Measurements from ENCODE around the gene DENND5A. TPM values are rescaled to one million over a fixed set of nuclear protein-coding genes. Genes with fewer than 3 reads are reported as not detected.
A peak's percentile ranks its signal among the peaks of the same experiment; 100 is the strongest.

The DENND5A gene
- total and polyA plus RNA-seq, 5 donors from 2014 or later: 2.2 to 44.3 (median 3.8) TPM

- Mint-ChIP-seq H3K4me3 (no peak overlapping the region), H3K27ac (no peak overlapping the region), H3K9me3 (peaks cover 0 to 3% (median 0%) of the 10 kb centered on the region in 7 donors), H3K27me3 (peaks cover 30% of the 10 kb centered on the region), H3K4me1 (peaks cover 0 to 4% (median 0%) of the 10 kb centered on the region in 4 donors), H3K36me3 (no peaks in the 10 kb centered on the region)
- Histone ChIP-seq H3K9me3 (ENCODE audit: control insufficient read depth in 2 of 2, low read length in 2 of 2) (no peaks in the 10 kb centered on the region), H3K4me1 (ENCODE audit: control insufficient read depth, insufficient read depth, low read length, poor library complexity, severe bottlenecking) (no peaks in the 10 kb centered on the region), H3K4me3 (ENCODE audit: low read depth, low read length) (no peak overlapping the region), H3K27ac (ENCODE audit: insufficient read depth, low read length, poor library complexity, severe bottlenecking) (no peak overlapping the region), H3K27me3 (ENCODE audit: control insufficient read depth, insufficient read depth, low read length) (peaks cover 9% of the 10 kb centered on the region), H3K36me3 (ENCODE audit: control insufficient read depth, insufficient read depth, low read length) (no peaks in the 10 kb centered on the region)
- ATAC-seq (ENCODE audit: low read depth in 2 of 2) (no peak), DNase-seq (no peak)
These were observed 168.7 kb downstream of the DENND5A start for GRCh38 chr11:9096427-9096826.

GRCh38 chr11:9095421-9095820 lies 169.7 kb downstream of the DENND5A start:
- H3K9me3 ChIP-seq (ENCODE audit: control insufficient read depth in 2 of 2, low read length in 2 of 2): no peaks in the 10 kb centered on the region
- H3K27me3 ChIP-seq (ENCODE audit: control insufficient read depth, insufficient read depth, low read length): peaks cover 9% of the 10 kb centered on the region
- ATAC-seq (ENCODE audit: low read depth in 2 of 2) (no peak), DNase-seq (no peak)
- H3K4me3 ChIP-seq (ENCODE audit: low read depth, low read length): no peak overlapping the region
- no peak overlapping the region for H3K27ac Mint-ChIP-seq
- H3K27me3 Mint-ChIP-seq: peaks cover 34% of the 10 kb centered on the region
- H3K9me3 Mint-ChIP-seq: peaks cover 0 to 3% (median 0%) of the 10 kb centered on the region in 7 donors
- no peaks in the 10 kb centered on the region for H3K4me1 ChIP-seq (ENCODE audit: control insufficient read depth, insufficient read depth, low read length, poor library complexity, severe bottlenecking)
- peaks cover 0 to 8% (median 0%) of the 10 kb centered on the region in 4 donors for H3K4me1 Mint-ChIP-seq
- H3K36me3 ChIP-seq (ENCODE audit: control insufficient read depth, insufficient read depth, low read length): no peaks in the 10 kb centered on the region
- no peak overlapping the region for H3K4me3 Mint-ChIP-seq
- H3K36me3 Mint-ChIP-seq: no peaks in the 10 kb centered on the region
- no peak overlapping the region for H3K27ac ChIP-seq (ENCODE audit: insufficient read depth, low read length, poor library complexity, severe bottlenecking)

GRCh38 chr11:9094420-9094819 lies 170.7 kb downstream of the DENND5A start:
- Mint-ChIP-seq H3K36me3 (no peaks in the 10 kb centered on the region), H3K4me3 (no peak overlapping the region), H3K9me3 (peaks cover 0 to 3% (median 0%) of the 10 kb centered on the region in 7 donors), H3K27ac (no peak overlapping the region), H3K27me3 (peaks cover 44% of the 10 kb centered on the region), H3K4me1 (peaks cover 0 to 11% (median 0%) of the 10 kb centered on the region in 4 donors)
- DNase-seq: no peak
- Histone ChIP-seq H3K4me3 (ENCODE audit: low read depth, low read length) (no peak overlapping the region), H3K27me3 (ENCODE audit: control insufficient read depth, insufficient read depth, low read length) (peaks cover 10% of the 10 kb centered on the region), H3K36me3 (ENCODE audit: control insufficient read depth, insufficient read depth, low read length) (no peaks in the 10 kb centered on the region), H3K9me3 (ENCODE audit: control insufficient read depth in 2 of 2, low read length in 2 of 2) (no peaks in the 10 kb centered on the region), H3K4me1 (ENCODE audit: control insufficient read depth, insufficient read depth, low read length, poor library complexity, severe bottlenecking) (no peaks in the 10 kb centered on the region), H3K27ac (ENCODE audit: insufficient read depth, low read length, poor library complexity, severe bottlenecking) (no peak overlapping the region)
- no peak for ATAC-seq (ENCODE audit: low read depth in 2 of 2)

GRCh38 chr11:9092853-9093778 lies 172.0 kb downstream of the DENND5A start:
- H3K27me3 ChIP-seq (ENCODE audit: control insufficient read depth, insufficient read depth, low read length): peaks cover 10% of the 10 kb centered on the region

GRCh38 chr11:9092072-9092471 lies 173.1 kb downstream of the DENND5A start:
- Mint-ChIP-seq H3K4me3 (peak overlapping the region in 2 of 4 donors; percentile 22 to 38), H3K36me3 (no peaks in the 10 kb centered on the region), H3K27ac (no peak overlapping the region), H3K9me3 (peaks cover 0 to 1% (median 0%) of the 10 kb centered on the region in 7 donors), H3K4me1 (peaks cover 0 to 11% (median 0%) of the 10 kb centered on the region in 4 donors), H3K27me3 (peaks cover 56% of the 10 kb centered on the region)
- H3K27me3 ChIP-seq (ENCODE audit: control insufficient read depth, insufficient read depth, low read length): peaks cover 10% of the 10 kb centered on the region
- no peaks in the 10 kb centered on the region for H3K36me3 ChIP-seq (ENCODE audit: control insufficient read depth, insufficient read depth, low read length)
- DNase-seq (no peak), ATAC-seq (ENCODE audit: low read depth in 2 of 2) (no peak)
- no peaks in the 10 kb centered on the region for H3K9me3 ChIP-seq (ENCODE audit: control insufficient read depth in 2 of 2, low read length in 2 of 2)
- no peak overlapping the region for H3K27ac ChIP-seq (ENCODE audit: insufficient read depth, low read length, poor library complexity, severe bottlenecking)
- H3K4me1 ChIP-seq (ENCODE audit: control insufficient read depth, insufficient read depth, low read length, poor library complexity, severe bottlenecking): no peaks in the 10 kb centered on the region
- no peak overlapping the region for H3K4me3 ChIP-seq (ENCODE audit: low read depth, low read length)

More at GRCh38 chr11:9092853-9093778, 172.0 kb downstream of the DENND5A start:
- peaks cover 54% of the 10 kb centered on the region for H3K27me3 Mint-ChIP-seq
- peaks cover 0 to 11% (median 0%) of the 10 kb centered on the region in 4 donors for H3K4me1 Mint-ChIP-seq
- H3K4me3 Mint-ChIP-seq: no peak overlapping the region
- H3K36me3 ChIP-seq (ENCODE audit: control insufficient read depth, insufficient read depth, low read length): no peaks in the 10 kb centered on the region
- no peak overlapping the region for H3K27ac ChIP-seq (ENCODE audit: insufficient read depth, low read length, poor library complexity, severe bottlenecking)
- H3K9me3 ChIP-seq (ENCODE audit: control insufficient read depth in 2 of 2, low read length in 2 of 2): no peaks in the 10 kb centered on the region
- no peak for ATAC-seq (ENCODE audit: low read depth in 2 of 2)
- no peak overlapping the region for H3K27ac Mint-ChIP-seq
- no peaks in the 10 kb centered on the region for H3K36me3 Mint-ChIP-seq
- no peaks in the 10 kb centered on the region for H3K4me1 ChIP-seq (ENCODE audit: control insufficient read depth, insufficient read depth, low read length, poor library complexity, severe bottlenecking)
- no peak for DNase-seq
- H3K4me3 ChIP-seq (ENCODE audit: low read depth, low read length): no peak overlapping the region
- peaks cover 0 to 1% (median 0%) of the 10 kb centered on the region in 7 donors for H3K9me3 Mint-ChIP-seq

DNA sequence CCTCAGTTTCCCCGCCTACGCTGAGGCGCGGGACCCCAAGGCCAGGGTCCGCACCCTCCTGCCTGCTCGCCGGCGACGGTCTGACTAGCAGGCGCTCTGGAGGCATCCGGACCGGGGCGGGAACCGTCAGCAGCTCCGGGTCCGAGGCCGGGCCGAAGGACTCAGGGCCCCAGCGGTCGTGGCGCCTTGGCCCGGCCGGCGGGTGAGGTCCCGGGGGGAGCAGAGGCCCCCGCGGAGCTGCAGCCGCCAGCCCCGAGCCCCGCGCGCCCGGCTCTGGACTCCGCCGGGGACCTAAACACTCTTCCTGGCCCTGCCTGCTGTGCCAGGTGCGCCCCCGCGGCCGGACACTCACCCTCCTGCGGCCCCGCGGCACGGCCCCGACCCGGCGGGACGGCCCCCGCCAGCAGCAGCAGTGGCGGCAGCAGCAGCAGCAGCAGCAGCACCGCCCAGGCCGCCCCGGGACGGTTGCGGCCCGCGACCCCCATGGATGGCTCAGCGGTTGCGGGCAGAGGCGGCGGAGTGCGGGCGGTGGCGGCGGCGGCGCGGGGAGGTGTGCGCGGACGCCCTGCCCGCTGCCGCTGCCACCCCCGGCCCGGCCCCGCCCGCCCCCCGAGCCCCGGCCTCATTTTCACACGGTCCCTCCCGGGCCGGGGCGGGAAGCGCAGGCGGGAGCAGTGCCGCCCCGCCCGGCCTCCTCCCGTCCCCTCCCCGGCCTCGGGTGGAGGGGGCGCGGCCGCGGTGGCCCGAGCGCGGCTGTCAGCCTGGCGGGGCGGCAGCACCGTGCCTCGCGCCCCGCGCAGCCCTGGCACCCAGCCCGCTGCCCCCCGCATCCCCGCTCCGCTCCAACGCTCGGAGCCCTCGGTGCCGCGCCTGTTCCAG lies 173.9 kb downstream of the DENND5A start, which contains the start of gene SCUBE2:
Gene SCUBE2 (minus strand): TSS at position 556 of the 879 bp plus-strand sequence. CDS start 71 bp downstream, at position 485.
- Histone ChIP-seq H3K27me3 (ENCODE audit: control insufficient read depth, insufficient read depth, low read length) (peaks cover 10% of the 10 kb centered on the region), H3K9me3 (ENCODE audit: control insufficient read depth in 2 of 2, low read length in 2 of 2) (no peaks in the 10 kb centered on the region), H3K36me3 (ENCODE audit: control insufficient read depth, insufficient read depth, low read length) (no peaks in the 10 kb centered on the region), H3K4me3 (ENCODE audit: low read depth, low read length) (no peak within 1 kb of the TSS), H3K4me1 (ENCODE audit: control insufficient read depth, insufficient read depth, low read length, poor library complexity, severe bottlenecking) (no peaks in the 10 kb centered on the region), H3K27ac (ENCODE audit: insufficient read depth, low read length, poor library complexity, severe bottlenecking) (no peak within 1 kb of the TSS)
- Mint-ChIP-seq H3K27ac (no peak within 1 kb of the TSS), H3K27me3 (peaks cover 57% of the 10 kb centered on the region), H3K4me1 (peaks cover 0 to 11% (median 0%) of the 10 kb centered on the region in 4 donors), H3K36me3 (no peaks in the 10 kb centered on the region), H3K9me3 (peaks cover 0 to 1% (median 0%) of the 10 kb centered on the region in 7 donors), H3K4me3 (peak within 1 kb of the TSS in 2 of 4 donors; percentile 22 to 38)
- DNase-seq (no peak), ATAC-seq (ENCODE audit: low read depth in 2 of 2) (peak in 1 of 2 donors; percentile 8)

DNA sequence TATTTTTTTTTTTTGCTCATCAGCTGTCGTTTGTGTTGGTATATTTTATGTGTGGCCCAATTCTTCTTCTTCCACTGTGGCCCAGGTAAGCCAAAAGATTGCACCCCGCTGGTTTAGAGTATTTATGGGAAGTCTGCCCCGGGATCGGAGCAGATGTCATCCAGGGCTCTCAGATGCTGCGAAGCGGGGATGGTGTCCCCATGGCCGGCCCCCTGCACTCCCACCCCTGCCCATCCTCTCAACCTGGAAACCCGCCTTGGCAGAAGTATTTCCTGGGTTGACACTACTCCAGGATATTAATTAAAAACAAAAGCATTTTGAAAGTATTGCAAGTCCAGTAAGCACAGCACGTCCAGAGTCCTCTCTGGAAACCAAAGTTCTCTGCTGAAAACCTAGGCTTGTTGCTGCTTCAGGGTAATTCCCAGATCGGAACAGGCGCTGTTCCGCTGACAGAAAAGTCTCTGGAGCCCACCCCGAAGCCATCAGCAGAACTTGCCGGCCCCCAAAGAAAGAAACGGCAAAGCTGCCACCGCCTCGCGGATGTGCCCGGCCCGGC lies 174.6 kb downstream of the DENND5A start:
- peaks cover 10% of the 10 kb centered on the region for H3K27me3 ChIP-seq (ENCODE audit: control insufficient read depth, insufficient read depth, low read length)
- ATAC-seq (ENCODE audit: low read depth in 2 of 2) (no peak), DNase-seq (no peak)
- no peaks in the 10 kb centered on the region for H3K36me3 ChIP-seq (ENCODE audit: control insufficient read depth, insufficient read depth, low read length)
- Mint-ChIP-seq H3K4me3 (no peak overlapping the region), H3K4me1 (peaks cover 0 to 11% (median 0%) of the 10 kb centered on the region in 4 donors), H3K9me3 (peaks cover 0 to 1% (median 0%) of the 10 kb centered on the region in 7 donors), H3K36me3 (no peaks in the 10 kb centered on the region), H3K27ac (no peak overlapping the region), H3K27me3 (peaks cover 56% of the 10 kb centered on the region)
- no peaks in the 10 kb centered on the region for H3K4me1 ChIP-seq (ENCODE audit: control insufficient read depth, insufficient read depth, low read length, poor library complexity, severe bottlenecking)
- no peaks in the 10 kb centered on the region for H3K9me3 ChIP-seq (ENCODE audit: control insufficient read depth in 2 of 2, low read length in 2 of 2)
- H3K4me3 ChIP-seq (ENCODE audit: low read depth, low read length): no peak overlapping the region
- H3K27ac ChIP-seq (ENCODE audit: insufficient read depth, low read length, poor library complexity, severe bottlenecking): no peak overlapping the region
